GDM1 (cell line): ENCODE results near the gene SHKBP1.
A peak's percentile ranks its signal among the peaks of the same experiment; 100 is the strongest.
"Not testable (repeated sequence)": the region's sequence is repeated elsewhere in the genome, so short reads cannot be mapped to it uniquely, and the experiment has no call there.

Experiments
- DNase-seq: peaks from one replicate; lab custom pipeline; 2025; lab: John Stamatoyannopoulos, UW

The SHKBP1 gene

DNA sequence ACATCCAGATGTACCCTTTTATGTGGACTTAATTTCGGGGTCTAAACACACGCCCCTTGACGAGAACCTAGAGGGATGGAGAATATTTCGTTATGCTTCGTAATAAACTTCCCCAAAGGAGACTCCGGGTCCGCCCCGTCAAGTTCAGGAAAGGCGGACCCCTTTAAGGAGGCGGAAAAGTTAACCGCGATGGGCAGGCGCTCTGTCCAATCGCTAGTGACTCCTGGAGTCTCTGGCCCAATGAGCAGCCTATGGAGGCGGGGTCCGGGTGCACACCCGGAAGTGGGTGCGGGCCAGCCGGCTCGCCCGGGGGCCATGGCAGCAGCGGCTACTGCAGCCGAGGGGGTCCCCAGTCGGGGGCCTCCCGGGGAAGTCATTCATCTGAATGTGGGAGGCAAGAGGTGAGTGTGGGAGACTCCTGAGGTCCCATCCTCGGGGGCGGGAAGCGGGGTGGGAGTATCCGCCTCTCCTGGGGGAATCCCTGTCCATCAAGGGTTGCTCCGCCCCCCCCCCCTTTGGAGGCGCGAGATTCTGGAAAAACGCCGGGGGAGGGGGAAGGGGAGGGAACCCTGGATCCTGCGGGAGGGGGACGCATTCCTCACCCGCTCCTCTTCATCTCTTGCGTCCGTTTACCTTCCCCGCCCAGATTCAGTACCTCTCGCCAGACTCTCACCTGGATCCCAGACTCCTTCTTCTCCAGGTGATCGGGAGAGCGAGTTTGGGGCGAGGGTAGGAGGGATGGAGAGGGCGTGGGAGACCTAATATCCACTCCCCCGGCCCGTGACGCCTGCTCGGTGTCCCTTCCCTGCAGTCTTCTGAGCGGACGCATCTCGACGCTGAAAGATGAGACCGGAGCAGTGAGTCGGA, at the start of gene SHKBP1:
TSS of gene SHKBP1 (plus strand) at position 289 of the 867 bp plus-strand sequence. CDS start at position 316, 27 bp downstream.
- peak; percentile 92 for DNase-seq

- DNase-seq, result no peak
These were observed 48.6 kb upstream of the SHKBP1 start for GRCh38 chr19:40528078-40528477.

- no peak for DNase-seq
These were observed 48.1 kb upstream of the SHKBP1 start for GRCh38 chr19:40528533-40529092.

DNA sequence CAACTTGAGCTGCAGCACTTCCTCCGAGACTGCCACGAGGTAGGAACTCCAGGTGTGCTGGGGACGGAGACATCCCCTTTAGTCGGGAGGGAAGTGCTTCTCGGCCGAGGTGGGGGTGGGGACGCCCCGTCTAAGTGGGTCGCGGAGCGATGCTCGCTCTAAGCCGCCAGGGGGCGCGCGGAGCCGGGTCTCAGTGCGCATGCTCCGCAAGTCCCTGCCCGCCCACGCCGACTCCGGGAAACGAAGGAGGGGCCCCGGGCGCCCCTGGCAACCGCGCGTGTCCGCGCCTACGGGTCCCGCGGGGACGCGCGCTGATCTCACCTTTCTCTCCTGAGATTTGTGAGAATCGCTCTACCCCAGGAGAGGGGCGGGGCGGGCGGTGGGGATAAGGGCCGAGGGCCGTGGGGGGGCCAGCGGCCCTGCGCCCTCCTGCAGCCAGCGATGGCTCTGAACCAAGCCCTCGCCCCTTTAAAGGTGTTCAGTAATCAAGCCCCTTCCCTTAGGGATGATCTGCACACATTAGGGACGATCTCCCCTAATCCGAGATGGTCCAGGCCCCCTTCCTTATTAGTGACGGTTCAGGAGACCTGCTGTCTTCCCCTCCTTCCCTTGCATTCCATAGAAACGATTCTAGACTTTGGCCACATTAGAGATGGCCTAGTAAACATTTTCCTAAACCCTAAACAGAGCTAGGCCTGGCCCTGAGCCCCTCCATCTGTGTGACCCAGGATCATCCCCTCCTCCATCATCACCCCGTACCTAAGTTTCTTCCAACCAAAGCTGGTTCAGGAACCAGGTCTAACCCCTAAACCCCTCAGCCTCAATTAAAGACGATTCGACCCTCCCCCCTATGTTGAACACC, 47.3 kb upstream of the SHKBP1 start:
- DNase-seq, result peak; percentile 68

DNA sequence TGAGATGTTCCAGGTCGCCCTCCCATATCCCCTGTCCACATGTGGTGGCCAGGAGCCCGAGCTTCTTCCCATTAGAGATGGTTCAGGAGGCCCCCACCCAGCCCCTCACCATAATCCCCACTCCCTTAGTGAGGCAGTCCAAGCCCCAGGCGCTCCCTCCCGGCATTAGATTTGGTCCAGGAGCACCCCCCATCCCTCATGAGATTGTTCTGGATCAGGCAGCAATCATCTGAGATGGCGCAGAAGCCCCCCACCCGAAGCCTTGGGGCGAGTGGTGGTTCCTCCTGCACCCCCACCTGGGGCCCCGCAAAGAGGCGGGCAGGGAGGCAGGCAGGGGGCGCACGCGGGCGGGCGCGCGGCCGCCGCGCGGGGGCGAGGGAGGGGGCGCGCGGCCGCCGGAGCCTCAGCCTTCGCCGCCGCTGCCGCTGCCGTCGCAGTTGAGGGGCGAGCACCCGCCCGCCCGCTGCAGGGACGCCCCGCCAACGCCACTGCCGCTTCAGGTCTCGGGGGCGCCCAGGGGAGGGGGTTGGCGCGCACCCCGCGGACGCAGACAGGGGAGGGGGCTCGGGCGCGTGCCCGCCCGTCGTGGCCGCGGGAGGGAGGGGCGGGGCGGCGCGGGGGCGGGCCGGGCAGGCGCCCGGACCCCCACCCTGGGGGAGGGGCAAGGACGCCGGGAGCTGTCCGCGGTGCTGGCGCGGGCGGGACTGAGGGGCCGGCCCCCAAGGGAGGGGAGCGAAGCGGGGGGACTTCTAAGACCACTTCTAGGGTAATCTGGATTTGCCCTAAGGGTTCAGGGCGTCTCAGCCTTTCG, 46.4 kb upstream of the SHKBP1 start:
- no peak for DNase-seq

DNA sequence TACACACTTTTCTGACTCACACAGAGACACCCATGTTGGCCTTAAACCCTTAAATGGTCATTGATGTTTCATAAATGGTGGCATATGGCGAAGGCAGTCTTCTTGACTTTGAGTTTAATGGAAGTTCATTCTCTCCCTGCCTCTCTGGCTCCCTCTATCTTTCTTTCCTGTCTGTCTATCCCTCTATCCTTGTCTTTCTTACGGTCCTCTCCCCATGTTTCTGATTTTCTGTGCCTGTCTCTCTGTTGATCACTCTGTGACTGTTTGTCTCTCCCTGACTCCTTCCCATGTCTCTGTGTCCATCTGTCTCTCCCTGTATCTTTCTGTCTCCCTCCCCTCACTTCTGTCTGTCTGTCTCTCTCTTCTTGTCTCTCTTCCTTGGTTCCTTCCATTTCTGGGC, 43.2 kb upstream of the SHKBP1 start:
- DNase-seq, result no peak

GRCh38 chr19:40534148-40534547, 42.5 kb upstream of the SHKBP1 start:
- no peak for DNase-seq

GRCh38 chr19:40539070-40539469, 37.6 kb upstream of the SHKBP1 start:
- DNase-seq, result no peak

GRCh38 chr19:40542202-40542859, 34.3 kb upstream of the SHKBP1 start:
- DNase-seq, result no peak

- no peak for DNase-seq
These were observed 33.6 kb upstream of the SHKBP1 start for GRCh38 chr19:40543029-40543597.

DNA sequence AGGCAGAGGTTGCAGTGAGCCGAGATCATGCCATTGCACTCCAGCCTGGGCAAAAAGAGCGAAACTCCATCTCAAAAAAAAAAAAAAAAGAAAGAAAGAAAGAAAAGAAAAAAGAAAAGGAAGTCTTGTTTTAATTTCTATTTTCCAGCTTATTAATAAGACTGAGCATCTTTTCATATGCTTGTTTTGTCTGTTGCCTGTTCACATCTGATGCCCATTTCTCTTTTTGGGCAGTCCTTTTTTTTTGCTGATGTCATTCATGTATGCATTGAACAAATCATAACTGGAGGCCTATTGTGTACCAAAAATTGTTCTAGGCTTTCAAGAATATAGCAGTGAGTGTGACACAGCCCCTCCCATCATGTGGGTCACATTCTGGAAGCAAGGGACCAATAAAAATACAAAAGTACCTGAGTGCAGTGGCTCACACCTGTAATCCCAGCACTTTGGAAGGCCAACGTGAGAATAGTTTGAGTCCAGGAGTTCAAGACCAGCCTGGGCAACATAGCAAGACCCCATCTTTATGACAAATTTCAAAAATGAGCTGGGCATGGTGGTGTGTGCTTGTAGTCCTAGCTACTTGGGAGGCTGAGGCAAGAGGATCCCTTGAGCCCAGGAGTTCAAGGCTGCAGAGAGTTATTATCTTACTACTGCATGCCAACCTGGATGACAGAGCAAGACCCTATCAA, 30.4 kb upstream of the SHKBP1 start:
- DNase-seq, result not testable (repeated sequence)

DNA sequence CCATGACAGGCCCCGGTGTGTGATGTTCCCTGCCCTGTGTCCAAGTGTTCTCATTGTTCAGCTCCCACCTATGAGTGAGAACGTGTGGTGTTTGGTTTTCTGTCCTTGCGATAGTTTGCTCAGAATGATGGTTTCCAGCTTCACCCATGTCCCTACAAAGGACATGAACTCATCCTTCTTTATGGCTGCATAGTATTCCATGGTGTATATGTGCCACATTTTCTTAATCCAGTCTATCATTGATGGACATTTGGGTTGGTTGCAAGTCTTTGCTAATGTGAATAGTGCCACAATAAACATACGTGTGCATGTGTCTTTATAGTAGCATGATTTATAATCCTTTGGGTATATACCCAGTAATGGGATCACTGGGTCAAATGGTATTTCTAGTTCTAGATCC, 29.5 kb upstream of the SHKBP1 start:
- DNase-seq, result not testable (repeated sequence)

DNA sequence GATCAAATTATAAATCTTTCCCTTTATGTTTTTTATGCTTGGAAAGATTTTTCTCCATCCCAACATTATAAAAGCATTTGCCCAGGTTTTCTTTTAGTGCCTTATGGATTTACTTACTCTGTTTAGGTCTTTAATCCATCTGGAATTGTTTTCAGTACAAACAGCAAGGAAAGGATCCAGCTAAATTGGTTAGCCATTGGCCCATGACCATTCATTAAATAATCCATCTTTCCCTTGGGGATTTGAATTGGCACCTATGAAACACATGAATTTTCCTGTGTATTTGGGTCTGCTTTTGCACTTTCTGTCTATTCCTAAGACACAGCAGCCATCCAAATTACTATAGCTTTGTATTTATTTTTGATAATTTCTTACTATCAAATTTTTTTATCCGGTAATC, 28.8 kb upstream of the SHKBP1 start:
- no peak for DNase-seq

- DNase-seq, result peak; percentile 33
These were observed 27.5 kb upstream of the SHKBP1 start for GRCh38 chr19:40549007-40549708.

- no peak for DNase-seq
These were observed 25.7 kb upstream of the SHKBP1 start for GRCh38 chr19:40550951-40551350.

DNA sequence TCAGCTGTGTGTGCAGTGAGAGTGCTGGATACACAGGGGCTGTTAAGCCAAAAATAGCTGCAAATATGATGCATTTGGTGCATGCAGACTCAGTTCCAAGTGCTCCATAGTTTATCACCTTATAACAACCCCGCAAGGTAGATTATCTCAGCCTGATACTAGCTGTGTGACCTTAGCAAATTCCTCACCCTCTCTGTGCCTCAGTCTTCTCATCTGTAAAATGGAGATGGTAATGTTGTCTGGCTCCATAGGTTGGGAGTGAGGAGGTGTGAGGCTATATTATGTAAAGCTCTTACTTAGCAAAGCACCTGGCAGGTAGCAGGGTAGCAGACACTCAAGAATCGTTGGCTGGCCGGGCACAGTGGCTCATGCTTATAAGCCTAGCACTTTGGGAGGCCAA, 23.8 kb upstream of the SHKBP1 start:
- DNase-seq, result no peak

DNA sequence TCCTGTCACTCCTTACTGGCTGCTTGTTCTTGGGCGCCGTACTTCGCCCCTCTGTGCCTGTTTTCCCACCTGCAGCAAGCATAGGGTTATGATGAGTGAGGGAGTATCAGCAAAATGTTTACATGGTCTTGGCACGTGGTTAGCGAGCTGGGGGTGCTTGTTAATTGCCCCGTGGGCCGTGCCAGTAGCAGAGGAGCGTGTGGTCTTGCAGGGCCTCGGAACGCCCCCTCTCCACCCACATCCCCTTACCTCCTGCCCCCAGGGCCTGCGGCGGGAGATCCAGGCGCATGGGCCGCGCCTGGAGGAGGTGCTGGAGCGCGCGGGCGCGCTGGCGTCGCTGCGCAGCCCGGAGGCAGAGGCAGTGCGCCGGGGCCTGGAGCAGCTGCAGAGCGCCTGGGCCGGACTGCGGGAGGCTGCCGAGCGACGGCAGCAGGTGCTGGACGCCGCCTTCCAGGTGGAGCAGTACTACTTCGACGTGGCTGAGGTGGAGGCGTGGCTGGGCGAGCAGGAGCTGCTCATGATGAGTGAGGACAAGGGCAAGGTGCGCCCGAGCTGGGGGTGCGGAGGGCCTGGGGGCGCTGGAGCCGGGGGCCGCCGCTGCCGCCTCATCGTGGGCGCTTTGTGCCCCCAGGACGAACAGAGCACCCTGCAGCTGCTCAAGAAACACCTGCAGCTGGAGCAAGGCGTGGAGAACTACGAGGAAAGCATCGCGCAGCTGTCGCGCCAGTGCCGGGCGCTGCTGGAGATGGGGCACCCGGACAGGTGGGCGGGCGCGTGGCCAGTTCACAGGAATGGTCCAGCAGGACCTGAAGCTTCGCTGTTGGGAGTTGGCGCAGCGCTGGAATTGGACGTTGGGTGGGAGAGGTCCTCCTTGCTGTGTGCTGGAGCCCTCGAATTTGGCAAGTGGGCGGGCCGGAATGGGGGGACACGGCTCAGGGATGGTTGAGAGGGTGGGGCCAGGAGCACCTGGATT, 22.5 kb upstream of the SHKBP1 start:
- no peak for DNase-seq

DNA sequence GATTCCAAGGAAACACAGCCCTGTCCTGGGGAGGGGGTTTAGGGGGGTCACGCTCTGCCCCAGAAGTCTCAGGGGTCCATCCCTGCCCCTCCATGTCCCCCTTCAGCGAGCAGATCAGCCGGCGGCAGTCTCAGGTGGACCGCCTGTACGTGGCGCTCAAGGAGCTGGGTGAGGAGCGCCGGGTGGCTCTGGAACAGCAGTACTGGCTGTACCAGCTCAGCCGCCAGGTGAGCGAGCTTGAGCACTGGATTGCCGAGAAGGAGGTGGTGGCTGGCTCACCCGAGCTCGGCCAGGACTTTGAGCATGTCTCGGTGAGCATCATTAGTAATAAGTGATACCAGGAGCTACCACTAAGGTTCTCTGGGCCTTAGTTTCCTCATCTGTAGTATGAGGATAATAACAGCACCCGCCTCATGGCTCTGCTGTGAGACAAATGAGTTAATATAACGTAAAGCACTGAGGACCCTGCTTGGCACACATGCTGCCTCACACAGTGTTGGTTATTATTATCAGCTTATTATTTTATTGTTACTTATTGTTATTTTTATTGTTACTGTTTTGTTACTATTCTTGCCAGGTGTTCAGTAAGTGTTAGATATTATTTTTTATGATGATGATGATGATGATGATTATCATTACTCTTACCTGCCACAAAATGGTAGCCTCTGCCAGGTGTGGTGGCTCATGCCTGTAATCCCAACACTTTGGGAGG, 20.5 kb upstream of the SHKBP1 start:
- DNase-seq, result no peak
